PC-9 (cell line): ENCODE data around the gene SYT1.

Source experiments
- EZH2 ChIP-seq: fragments of 200-600 bp; sonication (generic); IDR thresholded peaks from 2 replicates; pipeline ENCODE4 v1.8.0; 2017; ENCODE audit warnings: antibody characterized with exemption, low read depth
- TF ChIP-seq, protein P1 (sequence below): fragments of 200-600 bp; sonication (generic); conservative IDR thresholded peaks from 2 replicates; pipeline ENCODE4 v1.6.1; 2017; ENCODE audit warnings: mixed run types, antibody characterized with exemption, mild to moderate bottlenecking, moderate library complexity

DNA sequence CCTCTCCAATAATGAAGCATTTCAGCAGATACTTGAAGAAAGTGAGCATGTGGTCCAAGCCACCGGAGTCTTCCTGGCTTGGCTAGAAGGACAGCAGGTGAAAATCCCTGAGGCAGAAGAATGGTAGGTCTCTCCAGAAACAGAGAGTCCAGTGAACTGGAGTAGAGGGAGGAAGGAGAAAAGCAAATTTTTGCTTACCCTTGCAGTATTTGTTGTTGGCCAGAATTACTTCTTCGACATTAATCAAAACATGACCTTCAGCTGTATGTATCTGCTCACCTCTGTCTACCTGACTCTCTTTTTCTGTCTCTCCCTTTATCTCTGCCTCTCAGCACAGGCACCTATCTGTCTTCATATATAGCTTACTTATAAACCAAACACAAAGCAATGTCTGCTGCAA, 208.9 kb downstream of the SYT1 start:
- TF ChIP-seq, protein P1, sequence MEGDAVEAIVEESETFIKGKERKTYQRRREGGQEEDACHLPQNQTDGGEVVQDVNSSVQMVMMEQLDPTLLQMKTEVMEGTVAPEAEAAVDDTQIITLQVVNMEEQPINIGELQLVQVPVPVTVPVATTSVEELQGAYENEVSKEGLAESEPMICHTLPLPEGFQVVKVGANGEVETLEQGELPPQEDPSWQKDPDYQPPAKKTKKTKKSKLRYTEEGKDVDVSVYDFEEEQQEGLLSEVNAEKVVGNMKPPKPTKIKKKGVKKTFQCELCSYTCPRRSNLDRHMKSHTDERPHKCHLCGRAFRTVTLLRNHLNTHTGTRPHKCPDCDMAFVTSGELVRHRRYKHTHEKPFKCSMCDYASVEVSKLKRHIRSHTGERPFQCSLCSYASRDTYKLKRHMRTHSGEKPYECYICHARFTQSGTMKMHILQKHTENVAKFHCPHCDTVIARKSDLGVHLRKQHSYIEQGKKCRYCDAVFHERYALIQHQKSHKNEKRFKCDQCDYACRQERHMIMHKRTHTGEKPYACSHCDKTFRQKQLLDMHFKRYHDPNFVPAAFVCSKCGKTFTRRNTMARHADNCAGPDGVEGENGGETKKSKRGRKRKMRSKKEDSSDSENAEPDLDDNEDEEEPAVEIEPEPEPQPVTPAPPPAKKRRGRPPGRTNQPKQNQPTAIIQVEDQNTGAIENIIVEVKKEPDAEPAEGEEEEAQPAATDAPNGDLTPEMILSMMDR, result no peak
- TF ChIP-seq EZH2, result no peak
